Testis (tissue), 3 donors: ENCODE results near the gene GRAMD1C. TPM values are rescaled to one million over a fixed set of nuclear protein-coding genes. Genes with fewer than 3 reads are reported as not detected.

Experiments
- DNase-seq: peaks from one replicate; pipeline ENCODE4 v3.0.0-alpha.2; 2019
- H3K27ac ChIP-seq, 2 donors: fragments of 200-600 bp; sonication (generic); one replicate each; pipeline ENCODE4 v1.5.1; 2019
- H3K27me3 ChIP-seq: fragments of 200-600 bp; sonication (generic); one replicate; pipeline ENCODE4 v1.5.1; 2019
- H3K36me3 ChIP-seq: fragments of 200-600 bp; sonication (generic); one replicate; pipeline ENCODE4 v1.5.1; 2017; ENCODE audit warnings: low read depth; ENCODE audit errors: missing control alignments
- H3K4me1 ChIP-seq: fragments of 200-600 bp; sonication (generic); one replicate; pipeline ENCODE4 v1.5.1; 2019
- H3K4me3 ChIP-seq, 2 donors: fragments of 200-600 bp; sonication (generic); one replicate each; pipeline ENCODE4 v1.5.1; 2017 to 2019
- H3K9me3 ChIP-seq: fragments of 200-600 bp; sonication (generic); one replicate; pipeline ENCODE4 v1.5.1; 2017
- POLR2A ChIP-seq: fragments of 450-650 bp; IDR thresholded peaks from one replicate; pipeline ENCODE4 v1.6.1; 2017; ENCODE audit warnings: antibody characterized with exemption, mild to moderate bottlenecking, moderate library complexity
- WGBS, 2 donors: methylation state at CpG; one replicate each; pipeline ENCODE4 v1.1.5; 2018; 5-methylcytosine and 5-hydroxymethylcytosine counted together
- intact Hi-C: fragments of 100-400 bp; cut with DNase I; formaldehyde crosslinking; loops from one replicate; pipeline ENCODE4 v1.15.1; 2023; ENCODE audit warnings: low total_unique reads
- polyA plus RNA-seq: library from polyadenylated mRNA; stranded (reverse); fragments of 350-450 nt; fragmentation: Illumina TruSeq; extraction: RNeasy Lipid Tissue Mini Kit (QIAGEN cat#74804); gene quantifications from one replicate; pipeline ENCODE4 v1.2.3, GENCODE V29; 2014; ENCODE audit warnings: low read depth, low replicate concordance; ENCODE audit not compliant: insufficient read depth
- total RNA-seq, 2 donors: library from RNA; depleted of rRNA; stranded (reverse); fragments of >200 nt; gene quantifications; one replicate each; pipeline ENCODE4 v1.2.3, GENCODE V29; 2016
- TF ChIP-seq, protein P1 (sequence below), 3 experiments: fragments of 450-650 bp in 2 of 3; fragments of 200-600 bp in 1 of 3; sonication (generic) in 1 of 3; IDR thresholded peaks; one replicate each; pipeline ENCODE4 v1.5.1; 2016 to 2019; ENCODE audit warnings: antibody characterized with exemption in 3 of 3, mild to moderate bottlenecking in 2 of 3, moderate library complexity in 1 of 3

GRAMD1C gene
- total and polyA plus RNA-seq, 3 donors from 2014 or later = 24.1 to 45.5 (median 24.3) TPM

DNA sequence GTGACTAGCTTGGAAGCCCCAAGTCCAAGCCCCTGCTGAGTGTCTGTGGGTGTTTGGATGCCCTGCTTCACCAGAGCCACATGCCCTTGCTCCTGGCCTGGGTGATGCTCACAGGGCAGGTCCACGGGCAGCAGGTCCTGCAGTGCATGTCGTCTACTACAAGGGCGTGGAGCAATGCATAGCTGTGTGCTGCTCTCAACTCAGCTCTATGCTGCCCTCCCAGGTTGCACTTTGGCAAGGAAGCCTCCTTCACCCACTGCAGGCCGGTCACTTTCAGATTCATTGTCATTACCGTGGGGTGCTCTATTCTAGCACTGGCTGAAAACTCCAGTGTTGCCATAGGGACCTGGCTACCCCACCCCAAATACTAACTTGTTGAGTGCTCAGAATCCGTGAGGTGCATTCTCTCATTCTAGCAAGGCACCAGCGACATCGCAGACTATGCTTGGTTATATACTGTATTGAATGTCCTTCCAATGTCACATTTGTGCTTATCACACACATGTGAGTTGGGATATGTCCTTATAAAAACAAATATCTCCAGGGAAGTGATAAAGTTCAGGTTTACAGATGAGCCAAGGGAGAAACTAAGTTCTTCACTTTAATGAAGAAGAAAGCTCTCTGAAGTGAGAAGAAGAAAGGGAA lies 51.8 kb downstream of the GRAMD1C start:
- DNase-seq = no peak
- WGBS, 2 donors = 82 to 83% methylated on average over 8 of the region's 8 CpGs
- TF ChIP-seq POLR2A = no peak
- TF ChIP-seq, protein P1, sequence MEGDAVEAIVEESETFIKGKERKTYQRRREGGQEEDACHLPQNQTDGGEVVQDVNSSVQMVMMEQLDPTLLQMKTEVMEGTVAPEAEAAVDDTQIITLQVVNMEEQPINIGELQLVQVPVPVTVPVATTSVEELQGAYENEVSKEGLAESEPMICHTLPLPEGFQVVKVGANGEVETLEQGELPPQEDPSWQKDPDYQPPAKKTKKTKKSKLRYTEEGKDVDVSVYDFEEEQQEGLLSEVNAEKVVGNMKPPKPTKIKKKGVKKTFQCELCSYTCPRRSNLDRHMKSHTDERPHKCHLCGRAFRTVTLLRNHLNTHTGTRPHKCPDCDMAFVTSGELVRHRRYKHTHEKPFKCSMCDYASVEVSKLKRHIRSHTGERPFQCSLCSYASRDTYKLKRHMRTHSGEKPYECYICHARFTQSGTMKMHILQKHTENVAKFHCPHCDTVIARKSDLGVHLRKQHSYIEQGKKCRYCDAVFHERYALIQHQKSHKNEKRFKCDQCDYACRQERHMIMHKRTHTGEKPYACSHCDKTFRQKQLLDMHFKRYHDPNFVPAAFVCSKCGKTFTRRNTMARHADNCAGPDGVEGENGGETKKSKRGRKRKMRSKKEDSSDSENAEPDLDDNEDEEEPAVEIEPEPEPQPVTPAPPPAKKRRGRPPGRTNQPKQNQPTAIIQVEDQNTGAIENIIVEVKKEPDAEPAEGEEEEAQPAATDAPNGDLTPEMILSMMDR (IDR thresholded peaks at IDR 0.05) = no peak

DNA sequence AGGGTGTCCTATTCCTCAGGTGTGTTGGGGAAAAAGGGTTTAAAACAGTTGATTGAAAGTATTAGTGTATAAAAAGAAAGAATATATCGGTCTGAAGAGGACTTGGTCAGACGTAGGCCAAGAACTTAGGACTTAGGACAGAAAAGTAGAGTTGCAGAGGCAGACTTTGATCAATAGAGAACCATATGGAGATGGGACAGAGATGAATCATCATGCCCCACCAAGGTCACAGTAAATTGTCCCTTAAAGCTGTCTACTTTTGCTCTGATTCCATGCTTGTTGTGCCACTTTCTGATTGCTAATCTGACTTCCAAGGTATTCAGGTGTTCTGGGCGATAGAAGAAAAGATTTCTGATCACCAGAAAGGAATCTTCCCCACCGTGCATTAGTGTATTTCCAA lies 56.3 kb downstream of the GRAMD1C start:
- Histone ChIP-seq H3K36me3 (no peaks in the 10 kb centered on the region), H3K4me1 (no peaks in the 10 kb centered on the region), H3K27me3 (no peaks in the 10 kb centered on the region), H3K27ac (no peak overlapping the region), H3K4me3 (no peak overlapping the region), H3K9me3 (no peaks in the 10 kb centered on the region)
- TF ChIP-seq, protein P1 (IDR thresholded peaks at IDR 0.05) = no peak
- no peak for TF ChIP-seq POLR2A
- no peak for DNase-seq
- intact Hi-C loops = no loop called here
- WGBS, 2 donors = 85 to 92% methylated on average over 4 of the region's 4 CpGs

More for the DNA sequence above, 51.8 kb downstream of the GRAMD1C start:
- Histone ChIP-seq H3K27me3 (no peaks in the 10 kb centered on the region), H3K4me1 (no peaks in the 10 kb centered on the region), H3K4me3 (no peak overlapping the region), H3K9me3 (no peaks in the 10 kb centered on the region), H3K36me3 (no peaks in the 10 kb centered on the region), H3K27ac (no peak overlapping the region)
- intact Hi-C loops = no loop called here

DNA sequence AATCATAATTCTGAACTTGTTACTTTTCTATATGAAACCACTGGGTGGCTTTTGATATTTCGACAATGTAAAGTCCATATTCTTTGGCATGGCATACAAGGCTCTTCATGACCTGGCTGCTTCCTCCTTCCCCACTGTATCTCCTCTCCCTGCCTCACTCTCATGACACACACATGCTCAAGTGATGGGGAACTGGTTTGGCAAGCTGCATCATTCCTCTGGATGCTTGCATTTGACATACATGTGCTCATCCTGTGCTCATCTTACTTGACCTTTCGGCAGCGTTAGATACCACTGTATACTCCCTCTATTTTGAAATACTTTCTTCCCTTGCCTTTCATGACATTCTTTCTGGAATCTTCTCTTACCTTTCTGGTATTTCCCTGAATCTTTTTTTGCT lies 57.4 kb downstream of the GRAMD1C start:
- no peaks in the 10 kb centered on the region for H3K27me3 ChIP-seq
- no peaks in the 10 kb centered on the region for H3K36me3 ChIP-seq
- intact Hi-C loops = no loop called here
- no peaks in the 10 kb centered on the region for H3K9me3 ChIP-seq
- DNase-seq = no peak
- no peak for TF ChIP-seq POLR2A
- TF ChIP-seq, protein P1 (IDR thresholded peaks at IDR 0.05) = no peak
- H3K27ac ChIP-seq = no peak overlapping the region
- WGBS, 2 donors = 94 to 95% methylated on average over 3 of the region's 3 CpGs
- H3K4me3 ChIP-seq = no peak overlapping the region
- H3K4me1 ChIP-seq = no peaks in the 10 kb centered on the region

DNA sequence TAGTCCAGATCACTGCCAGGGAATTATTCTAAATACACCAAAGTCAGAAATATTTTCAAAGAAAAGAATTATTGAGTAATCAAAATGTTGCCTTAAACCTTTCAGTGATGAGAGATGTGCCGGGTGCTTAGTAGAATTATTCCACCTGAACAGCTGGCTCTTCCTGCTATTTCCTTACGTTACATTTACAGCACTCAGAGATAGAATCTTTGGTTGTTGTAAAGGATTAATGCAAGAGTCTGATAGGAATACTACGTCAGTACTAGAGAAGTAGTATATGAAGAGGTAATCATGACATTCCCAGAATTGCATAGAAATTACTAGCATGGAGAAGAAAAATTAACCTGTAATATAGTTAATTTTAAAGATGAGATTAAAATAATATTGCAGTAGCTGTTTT lies 58.3 kb downstream of the GRAMD1C start:
- Histone ChIP-seq H3K4me1 (no peaks in the 10 kb centered on the region), H3K4me3 (no peak overlapping the region), H3K9me3 (no peaks in the 10 kb centered on the region), H3K27ac (no peak overlapping the region), H3K27me3 (no peaks in the 10 kb centered on the region), H3K36me3 (no peaks in the 10 kb centered on the region)
- TF ChIP-seq POLR2A = no peak
- TF ChIP-seq, protein P1 (IDR thresholded peaks at IDR 0.05) = no peak
- no peak for DNase-seq
- intact Hi-C loops = no loop called here
- WGBS, 2 donors = 83 to 84% methylated on average over 3 of the region's 3 CpGs

DNA sequence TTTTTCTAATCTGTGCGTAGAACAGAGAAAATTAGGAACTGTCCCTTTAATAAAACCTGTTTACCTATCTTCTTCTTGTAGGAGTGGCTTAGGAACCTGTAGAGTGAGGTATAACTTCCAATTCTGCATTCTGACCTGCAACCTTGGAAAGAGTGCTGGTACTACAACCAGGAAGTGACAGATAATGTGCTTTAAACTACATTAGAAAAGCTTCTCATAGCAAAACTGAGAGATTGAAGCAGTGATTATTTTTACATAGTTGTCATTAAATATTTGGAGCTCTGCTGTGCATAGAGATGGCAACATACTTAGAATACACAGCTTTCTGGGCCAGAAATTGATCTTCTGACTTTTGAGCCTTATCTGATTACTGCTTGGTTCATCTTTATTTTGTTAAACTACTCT lies 58.8 kb downstream of the GRAMD1C start:
- Histone ChIP-seq H3K9me3 (no peaks in the 10 kb centered on the region), H3K36me3 (no peaks in the 10 kb centered on the region), H3K27me3 (no peaks in the 10 kb centered on the region), H3K27ac (no peak overlapping the region), H3K4me1 (no peaks in the 10 kb centered on the region), H3K4me3 (no peak overlapping the region)
- DNase-seq = no peak
- WGBS, 2 donors = 76 to 80% methylated on average over 1 of the region's 1 CpG
- TF ChIP-seq, protein P1 (IDR thresholded peaks at IDR 0.05) = no peak
- no peak for TF ChIP-seq POLR2A
- intact Hi-C loops = no loop called here
